HG02840 (cell line): ENCODE data around the gene AGT.
"Not testable (repeated sequence)": the region's sequence is repeated elsewhere in the genome, so short reads cannot be mapped to it uniquely, and the experiment has no call there.

Experiments
- ATAC-seq: cut with Tn5 transposase; IDR thresholded peaks from one replicate; pipeline ENCODE4 v1.9.1; 2021; ENCODE audit warnings: mild to moderate bottlenecking, moderate library complexity, moderate number of reproducible peaks; ENCODE audit not compliant: unreplicated experiment, low FRiP score

Gene AGT

GRCh38 chr1:230694991-230695390, 18.9 kb downstream of the AGT start:
- no peak for ATAC-seq

DNA sequence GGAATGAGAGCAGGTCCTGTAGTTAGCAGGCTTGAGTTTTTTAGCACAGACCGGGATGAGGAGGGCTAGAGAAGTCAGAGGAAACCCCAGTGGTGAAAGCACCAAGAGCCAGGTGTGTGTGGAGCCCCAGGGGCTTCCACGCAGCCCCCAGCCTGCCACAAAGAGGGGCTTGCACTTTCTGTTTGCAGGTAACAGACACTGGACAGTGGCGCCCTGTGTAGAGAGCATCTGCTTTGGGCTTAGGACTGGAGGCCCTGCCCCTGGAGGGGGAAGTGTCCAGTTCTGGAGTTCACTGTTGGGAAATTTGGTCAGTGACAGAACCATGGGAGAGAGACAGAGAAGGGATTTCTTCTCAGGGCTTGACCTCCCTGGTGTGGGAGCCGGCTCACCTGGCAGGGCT, 19.5 kb downstream of the AGT start:
- no peak for ATAC-seq

DNA sequence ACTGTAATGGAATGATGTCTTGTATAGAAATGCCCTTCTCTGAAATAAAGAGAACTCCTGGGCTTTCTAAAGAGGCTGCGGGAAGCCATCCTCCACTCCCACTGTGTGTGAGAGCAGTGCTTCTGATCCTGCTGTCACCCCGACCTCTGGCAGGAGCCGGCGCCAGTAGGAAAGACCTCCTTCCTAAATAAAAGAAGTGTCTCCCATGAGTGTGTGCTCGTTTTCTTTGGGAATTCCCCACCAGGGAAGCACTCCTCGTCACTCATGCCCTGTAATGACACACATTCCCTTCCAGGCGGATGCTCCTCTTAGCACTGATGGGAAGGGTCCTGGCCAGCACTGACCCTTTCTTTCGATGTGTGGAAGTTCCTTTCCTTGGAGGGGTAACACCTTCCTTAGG, 20.1 kb downstream of the AGT start:
- ATAC-seq = no peak

DNA sequence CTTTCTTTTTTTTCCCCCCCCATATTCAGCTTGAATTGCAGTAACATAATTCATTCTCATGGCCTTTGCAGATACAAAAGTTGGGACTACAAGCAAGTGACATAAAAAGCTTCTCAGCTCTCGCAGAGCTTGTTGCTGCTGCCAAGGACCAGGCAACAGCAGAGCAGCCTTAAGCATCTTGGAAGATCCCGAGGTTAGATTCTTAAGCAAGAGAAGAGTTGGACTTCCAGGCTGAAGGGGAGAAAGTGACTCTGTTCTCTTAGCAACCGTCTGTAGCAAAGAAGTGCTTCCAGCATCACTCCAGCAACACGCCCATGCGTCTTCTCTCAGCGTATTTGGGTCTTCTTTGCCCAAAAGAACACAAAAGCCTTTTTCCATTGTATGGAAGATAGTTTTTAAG, 20.7 kb downstream of the AGT start:
- ATAC-seq = no peak

DNA sequence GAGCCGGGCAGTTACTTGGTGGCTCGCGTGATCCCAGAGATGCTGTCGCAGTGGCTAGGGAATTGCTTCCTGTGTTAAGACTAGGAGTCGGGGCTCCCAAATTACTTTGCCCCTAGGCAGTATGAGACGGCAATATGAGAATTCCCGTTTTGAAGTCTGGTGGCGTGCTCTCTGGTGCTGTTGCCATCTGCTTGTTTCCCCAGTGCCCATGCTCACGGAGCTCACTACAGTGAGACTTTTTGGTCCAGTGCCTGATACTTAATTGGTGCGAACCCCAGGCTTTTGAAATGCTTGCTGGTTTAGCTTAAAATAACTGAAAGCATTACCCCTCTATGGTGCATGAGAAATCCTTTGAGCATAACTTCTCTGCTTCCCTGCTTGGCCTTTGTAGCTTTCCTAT, 22.3 kb downstream of the AGT start:
- no peak for ATAC-seq

- ATAC-seq = no peak
These were observed 23.8 kb downstream of the AGT start for GRCh38 chr1:230690101-230690500.

- ATAC-seq = no peak
These were observed 27.2 kb downstream of the AGT start for GRCh38 chr1:230686747-230687146.

DNA sequence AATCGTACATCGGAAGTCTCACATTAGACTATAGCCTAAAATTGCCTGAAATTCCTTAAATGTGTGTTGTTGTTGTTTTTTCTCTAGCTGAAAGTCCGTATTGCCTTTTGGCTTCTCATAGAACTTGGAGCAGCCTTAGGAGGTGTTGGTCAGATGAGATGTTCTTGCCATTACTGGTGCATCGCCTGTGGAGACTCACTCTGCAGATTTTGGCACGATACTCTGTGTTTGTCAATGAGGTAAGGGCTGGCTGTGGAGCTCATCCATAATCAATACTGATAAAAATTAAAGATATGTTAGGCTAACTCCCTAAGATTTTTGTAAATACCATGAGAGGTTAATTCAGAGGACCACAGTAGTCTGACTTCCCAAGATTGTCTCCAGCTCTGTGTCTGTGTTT, 28.9 kb downstream of the AGT start:
- no peak for ATAC-seq

GRCh38 chr1:230684146-230684545, 29.8 kb downstream of the AGT start:
- ATAC-seq = no peak

DNA sequence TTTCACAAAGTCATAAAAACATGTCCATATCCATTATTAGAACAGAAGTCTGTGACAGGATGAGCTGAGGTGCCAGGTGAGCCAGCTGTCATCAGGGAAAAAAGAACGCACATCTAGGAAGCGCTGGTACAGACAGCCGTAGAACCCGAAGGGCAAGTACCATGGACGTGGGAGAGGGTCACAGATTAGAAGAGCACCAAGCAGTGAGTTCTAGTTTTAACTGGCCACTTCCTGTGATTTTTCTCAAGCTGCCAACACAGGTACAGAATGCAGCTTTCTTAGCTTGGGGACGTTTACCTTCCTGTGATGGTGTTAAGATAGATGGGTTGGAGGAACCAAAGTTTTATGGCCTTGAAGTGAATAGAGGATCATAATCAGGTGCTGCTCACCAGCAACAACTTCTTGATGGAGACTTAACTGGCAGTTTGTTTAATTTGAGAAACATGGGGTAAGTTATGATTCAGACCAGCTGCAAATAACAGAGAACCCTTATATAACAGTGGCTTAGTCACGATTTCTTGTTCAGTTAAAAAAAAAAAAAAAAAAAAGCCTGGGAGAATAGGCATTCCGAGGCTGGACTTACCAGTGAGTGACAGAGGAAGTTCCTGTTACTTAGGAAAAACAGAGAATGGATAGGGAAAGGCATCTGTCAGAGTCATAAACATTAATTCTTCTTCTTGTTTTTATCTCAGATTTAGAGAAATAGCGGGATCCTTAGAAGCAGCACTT, 30.9 kb downstream of the AGT start:
- no peak for ATAC-seq

- no peak for ATAC-seq
These were observed 31.6 kb downstream of the AGT start for GRCh38 chr1:230682274-230682673.

DNA sequence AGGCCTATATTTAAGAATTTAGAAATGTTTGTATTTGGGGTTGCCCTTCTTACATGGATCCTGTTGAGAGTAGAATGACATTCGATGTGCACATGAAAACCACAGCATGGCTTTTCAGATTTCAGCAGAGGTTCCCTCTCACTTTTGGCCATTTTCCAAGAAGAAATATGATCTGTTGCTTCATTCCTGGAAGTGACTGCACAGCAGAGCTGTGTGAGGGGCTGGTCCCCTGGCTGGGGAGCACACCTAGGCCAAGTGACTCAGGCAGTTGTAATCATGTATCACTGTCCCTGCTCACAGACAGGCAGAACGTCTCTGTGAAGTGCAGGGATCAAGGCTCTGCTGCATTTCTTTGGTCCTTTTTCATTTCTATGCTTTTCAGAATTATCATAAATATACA, 32.3 kb downstream of the AGT start:
- ATAC-seq = no peak

- ATAC-seq = no peak
These were observed 33.5 kb downstream of the AGT start for GRCh38 chr1:230680300-230681025.

DNA sequence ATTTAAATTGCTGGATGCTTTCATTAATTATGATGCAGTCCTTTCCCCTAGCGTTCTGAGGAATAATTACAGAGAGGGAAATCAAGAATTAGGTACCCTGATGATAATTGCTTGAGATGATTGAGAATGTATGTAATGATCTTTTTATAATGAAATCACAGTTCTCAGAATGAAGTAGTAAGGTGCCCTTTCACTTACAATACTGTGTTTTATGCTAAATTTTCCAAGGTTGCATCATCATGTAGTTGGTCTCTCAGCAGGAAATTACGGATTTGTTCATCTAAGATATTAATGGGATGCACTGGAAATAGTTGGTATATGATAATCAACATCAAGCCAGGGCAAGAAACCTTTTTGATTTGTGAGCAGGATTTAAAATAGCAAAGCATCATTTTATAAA, 34.1 kb downstream of the AGT start:
- ATAC-seq = no peak

- no peak for ATAC-seq
These were observed 34.7 kb downstream of the AGT start for GRCh38 chr1:230679192-230679591.

GRCh38 chr1:230677200-230677599, 36.7 kb downstream of the AGT start:
- ATAC-seq = no peak

- ATAC-seq = no peak
These were observed 39.3 kb downstream of the AGT start for GRCh38 chr1:230674581-230674980.

DNA sequence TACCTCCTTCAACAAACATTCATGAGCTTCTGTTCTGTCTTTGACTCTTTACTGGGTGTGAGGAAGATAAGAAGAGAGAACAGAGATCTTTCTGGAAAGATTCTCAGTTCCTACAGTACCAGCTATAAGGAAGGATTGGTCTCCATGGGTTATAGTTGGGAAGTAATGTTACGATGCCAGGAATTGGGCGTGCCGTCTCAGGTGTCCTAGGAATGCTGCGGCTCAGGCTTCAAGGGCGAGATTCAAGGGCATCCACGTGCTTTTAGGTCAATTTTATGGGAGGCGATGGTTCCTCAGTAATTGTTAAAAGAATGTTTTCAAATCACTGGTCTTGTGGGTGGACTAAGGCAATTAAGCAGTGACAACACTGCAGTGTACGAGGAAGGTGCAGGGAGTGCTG, 44.4 kb downstream of the AGT start:
- ATAC-seq = no peak

DNA sequence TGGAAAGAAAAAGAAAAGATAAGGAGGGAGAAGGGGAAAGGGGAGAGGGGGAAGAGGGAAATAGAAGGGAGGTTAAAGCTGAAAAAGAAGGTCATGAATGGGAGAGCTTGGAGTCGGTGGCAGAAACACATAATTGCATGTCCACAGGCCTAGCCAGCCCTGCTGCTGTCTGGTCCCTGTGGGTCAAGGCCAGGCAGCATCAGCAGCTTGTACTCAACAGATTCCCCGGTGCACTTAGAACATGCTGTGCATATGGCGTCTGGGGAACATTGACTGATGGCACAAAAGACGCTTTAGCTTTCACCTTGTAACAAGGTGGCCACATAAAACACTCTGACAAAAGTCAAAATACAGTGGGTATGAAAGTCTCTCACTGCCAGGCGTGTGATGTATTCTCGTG, 45.7 kb downstream of the AGT start:
- no peak for ATAC-seq

DNA sequence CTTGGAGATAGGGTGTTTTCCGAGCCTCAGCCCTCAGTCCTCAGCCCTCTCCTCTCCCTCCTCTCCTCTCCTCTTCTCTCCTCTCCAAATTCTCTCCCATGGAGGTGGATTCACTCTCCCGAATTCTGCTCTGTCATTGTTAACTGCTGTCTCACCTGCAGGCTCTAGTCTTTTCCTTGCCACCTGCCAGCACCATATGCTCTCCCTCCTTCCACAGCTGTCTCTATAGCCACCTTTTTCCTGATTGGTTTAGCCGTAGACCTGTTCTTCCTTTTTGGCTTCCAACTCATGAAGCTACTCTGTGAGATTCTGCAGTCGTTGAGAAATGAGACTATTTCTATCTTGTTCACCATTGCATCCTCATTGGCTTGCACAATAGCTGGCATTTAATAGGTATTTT, 51.9 kb downstream of the AGT start:
- ATAC-seq = no peak

GRCh38 chr1:230658691-230659090, 55.2 kb downstream of the AGT start:
- ATAC-seq = no peak

DNA sequence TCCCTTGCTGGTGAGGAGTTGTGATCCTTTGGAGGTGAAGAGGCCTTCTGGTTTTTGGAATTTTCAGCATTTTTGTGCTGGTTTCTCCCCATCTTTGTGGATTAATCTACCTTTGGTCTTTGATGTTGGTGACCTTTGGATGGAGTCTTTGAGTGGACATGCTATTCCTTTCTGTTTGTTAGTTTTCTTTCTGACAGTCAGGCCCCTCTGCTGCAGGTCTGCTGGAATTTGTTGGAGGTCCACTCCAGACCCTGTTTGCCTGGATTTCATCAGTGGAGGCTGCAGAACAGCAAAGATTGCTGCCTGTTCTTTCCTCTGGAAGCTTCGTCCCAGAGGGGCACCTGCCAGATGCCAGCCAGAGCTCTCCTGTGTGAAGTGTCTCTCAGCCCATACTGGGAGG, 55.8 kb downstream of the AGT start:
- not testable (repeated sequence) for ATAC-seq
